Hepatocyte (in vitro differentiated cells): ENCODE data around the gene SGCD.

ENCODE experiments used
- EZH2 ChIP-seq: fragments of 200-600 bp; sonication (generic); IDR thresholded peaks from 2 replicates; pipeline ENCODE4 v1.6.1; 2016; ENCODE audit warnings: antibody characterized with exemption, mild to moderate bottlenecking, borderline replicate concordance
- TF ChIP-seq, protein P1 (sequence below): fragments of 200-600 bp; sonication (generic); IDR thresholded peaks from 2 replicates; pipeline ENCODE4 v1.5.1; 2016; ENCODE audit warnings: antibody characterized with exemption, mild to moderate bottlenecking; ENCODE audit not compliant: poor library complexity

DNA sequence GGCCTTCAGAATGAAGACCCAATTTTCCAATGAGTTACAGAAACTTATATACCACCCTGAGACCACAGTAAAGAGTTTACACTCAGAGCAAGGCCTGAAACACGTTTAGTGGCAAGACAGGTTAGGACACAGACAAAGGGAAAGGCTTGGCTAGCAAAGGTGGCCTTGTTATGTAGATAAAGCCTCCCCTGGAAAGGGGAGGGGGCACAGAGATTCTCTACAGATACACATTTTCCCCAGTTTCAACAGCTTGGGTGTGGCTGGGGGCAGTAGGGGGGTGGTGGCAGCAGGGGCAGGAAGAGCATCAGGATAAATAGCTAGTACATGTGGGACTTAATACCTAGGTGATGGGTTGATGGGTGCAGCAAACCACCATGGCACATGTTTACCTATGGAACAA is 471.2 kb downstream of the SGCD start:
- TF ChIP-seq, protein P1, sequence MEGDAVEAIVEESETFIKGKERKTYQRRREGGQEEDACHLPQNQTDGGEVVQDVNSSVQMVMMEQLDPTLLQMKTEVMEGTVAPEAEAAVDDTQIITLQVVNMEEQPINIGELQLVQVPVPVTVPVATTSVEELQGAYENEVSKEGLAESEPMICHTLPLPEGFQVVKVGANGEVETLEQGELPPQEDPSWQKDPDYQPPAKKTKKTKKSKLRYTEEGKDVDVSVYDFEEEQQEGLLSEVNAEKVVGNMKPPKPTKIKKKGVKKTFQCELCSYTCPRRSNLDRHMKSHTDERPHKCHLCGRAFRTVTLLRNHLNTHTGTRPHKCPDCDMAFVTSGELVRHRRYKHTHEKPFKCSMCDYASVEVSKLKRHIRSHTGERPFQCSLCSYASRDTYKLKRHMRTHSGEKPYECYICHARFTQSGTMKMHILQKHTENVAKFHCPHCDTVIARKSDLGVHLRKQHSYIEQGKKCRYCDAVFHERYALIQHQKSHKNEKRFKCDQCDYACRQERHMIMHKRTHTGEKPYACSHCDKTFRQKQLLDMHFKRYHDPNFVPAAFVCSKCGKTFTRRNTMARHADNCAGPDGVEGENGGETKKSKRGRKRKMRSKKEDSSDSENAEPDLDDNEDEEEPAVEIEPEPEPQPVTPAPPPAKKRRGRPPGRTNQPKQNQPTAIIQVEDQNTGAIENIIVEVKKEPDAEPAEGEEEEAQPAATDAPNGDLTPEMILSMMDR: no peak
- TF ChIP-seq EZH2: no peak
